HepG2 (cell line): Measurements from ENCODE around the gene BCAR3. TPM values are rescaled to one million over a fixed set of nuclear protein-coding genes. Genes with fewer than 3 reads are reported as not detected.

Source experiments
- CREM ChIP-seq, 2 experiments: sonication (generic) in 1 of 2; formaldehyde crosslinking in 1 of 2; IDR thresholded peaks; 2 replicates each; pipeline versions ENCODE4 v1.4.0 to v1.6.1; 2016 to 2020; ENCODE audit warnings: antibody characterized with exemption in 1 of 2, mild to moderate bottlenecking in 1 of 2, missing genetic modification reagents in 1 of 2
- DPF2 ChIP-seq: sonication (generic); formaldehyde crosslinking; IDR thresholded peaks from 2 replicates; pipeline ENCODE4 v1.4.0; 2020; ENCODE audit warnings: mild to moderate bottlenecking, low read depth, missing genetic modification reagents, borderline replicate concordance
- ERF ChIP-seq: IDR thresholded peaks from 2 replicates; pipeline ENCODE4 v1.6.1; 2018; ENCODE audit warnings: missing biosample characterization, missing genetic modification reagents
- GABPA ChIP-seq, 2 experiments: IDR thresholded peaks; 2 replicates each; pipeline ENCODE4 v1.6.1; 2011 to 2016; ENCODE audit warnings: low read depth in 2 of 2, low read length in 1 of 2, missing biosample characterization in 1 of 2, missing genetic modification characterization in 1 of 2
- HNF4A ChIP-seq: sonication (generic); formaldehyde crosslinking; IDR thresholded peaks from 2 replicates; pipeline ENCODE4 v1.4.0; 2020; ENCODE audit warnings: missing genetic modification reagents
- HOXA3 ChIP-seq: sonication (generic); formaldehyde crosslinking; IDR thresholded peaks from 2 replicates; pipeline ENCODE4 v1.5.0; 2020; ENCODE audit warnings: missing genetic modification reagents
- MBD4 ChIP-seq: IDR thresholded peaks from 2 replicates; pipeline ENCODE4 v1.6.1; 2012; ENCODE audit warnings: low read length, inconsistent platforms, borderline replicate concordance
- MEIS1 ChIP-seq: sonication (generic); formaldehyde crosslinking; IDR thresholded peaks from 2 replicates; pipeline ENCODE4 v1.9.0; 2021; ENCODE audit warnings: mild to moderate bottlenecking, missing genetic modification reagents, moderate library complexity, borderline replicate concordance
- RBFOX2 ChIP-seq: fragments of 200-400 bp; formaldehyde crosslinking; IDR thresholded peaks from 2 replicates; pipeline ENCODE4 v1.6.1; 2017; ENCODE audit warnings: low read depth, mild to moderate bottlenecking, low read length
- REL ChIP-seq: sonication (generic); formaldehyde crosslinking; conservative IDR thresholded peaks from 2 replicates; pipeline ENCODE4 v1.8.0; 2022; ENCODE audit warnings: mild to moderate bottlenecking, missing genetic modification reagents, moderate library complexity
- ZNF652 ChIP-seq: IDR thresholded peaks from 2 replicates; pipeline ENCODE4 v1.6.1; 2016; ENCODE audit warnings: low read depth, borderline replicate concordance
- ZNF782 ChIP-seq: sonication (generic); formaldehyde crosslinking; IDR thresholded peaks from 2 replicates; pipeline ENCODE4 v1.4.0; 2020; ENCODE audit warnings: missing genetic modification reagents, mild to moderate bottlenecking, borderline replicate concordance
- ZZZ3 ChIP-seq: sonication (generic); formaldehyde crosslinking; IDR thresholded peaks from 2 replicates; pipeline ENCODE4 v1.4.0; 2020; ENCODE audit warnings: missing genetic modification reagents, mild to moderate bottlenecking, borderline replicate concordance
- polyA plus RNA-seq, 8 experiments: library from polyadenylated mRNA; depleted of rRNA in 3 of 8; stranded (reverse) in 7 of 8; unstranded in 1 of 8; fragments of >200 nt; fragmentation: Illumina TruSeq in 4 of 8; extraction: Trizol in 4 of 8; gene quantifications; 2 replicates each; pipeline versions ENCODE4 v1.2.1 to v1.2.3, GENCODE V29; 2011 to 2016; ENCODE audit warnings: low read depth in 4 of 8, missing spikeins in 1 of 8, mixed read lengths in 1 of 8; ENCODE audit not compliant: insufficient read depth in 1 of 8
- total RNA-seq, 5 experiments: library from RNA; depleted of rRNA; stranded (reverse); fragments of >200 nt; fragmentation: Illumina TruSeq; extraction: Trizol; gene quantifications; 2 replicates each; pipeline ENCODE4 v1.2.3, GENCODE V29; 2016; ENCODE audit warnings: low read depth in 1 of 5
- TF ChIP-seq, protein P1 (sequence below): sonication (generic); formaldehyde crosslinking; IDR thresholded peaks from 2 replicates; pipeline ENCODE4 v1.9.0; 2022; ENCODE audit warnings: missing genetic modification reagents, mild to moderate bottlenecking, borderline replicate concordance
- TF ChIP-seq, protein P2 (sequence below): sonication (generic); formaldehyde crosslinking; IDR thresholded peaks from 2 replicates; pipeline ENCODE4 v1.5.1; 2020; ENCODE audit warnings: mild to moderate bottlenecking, missing genetic modification reagents, moderate library complexity

The BCAR3 gene
- total and polyA plus RNA-seq, 2 of the 13 experiments (the other 11 are each of a cell fraction or from before 2014, with no cell fraction given) = 3.6 to 4.8 TPM

DNA sequence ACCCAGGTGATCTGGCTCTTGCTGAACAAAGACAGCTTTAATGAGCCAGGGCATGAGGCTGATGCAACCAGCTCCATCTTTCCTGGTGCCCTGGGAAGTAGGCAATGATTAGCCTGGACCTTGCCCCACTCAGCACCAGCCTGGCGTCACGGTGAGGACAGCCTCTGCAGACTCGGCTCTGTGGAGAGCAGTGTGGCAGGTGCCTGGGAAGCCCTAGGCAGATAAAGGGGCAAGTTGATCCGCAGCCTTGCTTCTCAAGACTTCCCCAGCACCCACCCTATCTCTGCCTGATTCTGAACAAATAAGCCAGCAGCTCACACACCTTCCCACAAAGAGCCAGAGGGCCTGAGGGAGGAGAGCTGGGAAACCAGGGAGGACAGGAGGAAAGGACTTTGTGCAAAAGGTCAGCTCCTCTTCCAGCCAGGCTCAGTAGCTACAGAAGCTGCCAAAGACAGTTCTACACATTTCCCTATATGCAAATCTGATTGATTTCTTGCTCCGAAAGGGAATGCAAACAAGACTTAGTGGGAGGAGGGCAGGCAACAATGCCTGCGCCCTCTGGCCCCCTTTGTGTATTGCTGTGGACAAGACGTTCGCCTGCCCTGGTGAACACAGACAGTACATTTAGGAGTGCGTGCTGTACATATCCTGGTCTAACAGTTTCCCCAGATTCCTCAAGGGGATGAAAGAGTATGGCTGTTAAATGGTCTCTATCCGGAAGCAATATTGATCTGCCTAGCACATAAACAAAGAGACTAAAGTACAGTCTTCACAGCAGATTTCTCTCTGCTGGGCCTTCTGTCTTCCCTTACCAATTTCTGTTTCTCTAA, 63.8 kb downstream of the BCAR3 start (continued):
- TF ChIP-seq MEIS1 (CRISPR knock-in tag) (peak; percentile 29; the same call in 1 of the 2 replicates), ZNF782 (CRISPR knock-in tag) (no peak; the same call in 1 of the 2 replicates), ZZZ3 (CRISPR knock-in tag) (peak; percentile 14; the same call in 1 of the 2 replicates), REL (0 out of 2 replicates have a peak, but pooled peaks have one; percentile 40), ERF (CRISPR knock-in tag) (peak; percentile 38), RBFOX2 (peak; percentile 66), ZNF652 (CRISPR knock-in tag) (peak; percentile 83), DPF2 (CRISPR knock-in tag) (peak; percentile 89), CREM (IDR thresholded peaks at IDR 0.05) (peak; percentile 63), CREM (CRISPR knock-in tag; IDR thresholded peaks at IDR 0.05) (no peak), HNF4A (peak; percentile 90), GABPA (IDR thresholded peaks at IDR 0.05; ENCODE audit: low read depth, low read length) (no peak), GABPA (CRISPR knock-in tag; IDR thresholded peaks at IDR 0.05; ENCODE audit: low read depth) (peak; percentile 64), HOXA3 (CRISPR knock-in tag) (peak; percentile 13; the same call in 1 of the 2 replicates), MBD4 (peak; percentile 75; the same call in 1 of the 2 replicates)
- TF ChIP-seq, protein P1, sequence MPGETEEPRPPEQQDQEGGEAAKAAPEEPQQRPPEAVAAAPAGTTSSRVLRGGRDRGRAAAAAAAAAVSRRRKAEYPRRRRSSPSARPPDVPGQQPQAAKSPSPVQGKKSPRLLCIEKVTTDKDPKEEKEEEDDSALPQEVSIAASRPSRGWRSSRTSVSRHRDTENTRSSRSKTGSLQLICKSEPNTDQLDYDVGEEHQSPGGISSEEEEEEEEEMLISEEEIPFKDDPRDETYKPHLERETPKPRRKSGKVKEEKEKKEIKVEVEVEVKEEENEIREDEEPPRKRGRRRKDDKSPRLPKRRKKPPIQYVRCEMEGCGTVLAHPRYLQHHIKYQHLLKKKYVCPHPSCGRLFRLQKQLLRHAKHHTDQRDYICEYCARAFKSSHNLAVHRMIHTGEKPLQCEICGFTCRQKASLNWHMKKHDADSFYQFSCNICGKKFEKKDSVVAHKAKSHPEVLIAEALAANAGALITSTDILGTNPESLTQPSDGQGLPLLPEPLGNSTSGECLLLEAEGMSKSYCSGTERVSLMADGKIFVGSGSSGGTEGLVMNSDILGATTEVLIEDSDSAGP (CRISPR knock-in tag) = peak; percentile 95
- TF ChIP-seq, protein P2, sequence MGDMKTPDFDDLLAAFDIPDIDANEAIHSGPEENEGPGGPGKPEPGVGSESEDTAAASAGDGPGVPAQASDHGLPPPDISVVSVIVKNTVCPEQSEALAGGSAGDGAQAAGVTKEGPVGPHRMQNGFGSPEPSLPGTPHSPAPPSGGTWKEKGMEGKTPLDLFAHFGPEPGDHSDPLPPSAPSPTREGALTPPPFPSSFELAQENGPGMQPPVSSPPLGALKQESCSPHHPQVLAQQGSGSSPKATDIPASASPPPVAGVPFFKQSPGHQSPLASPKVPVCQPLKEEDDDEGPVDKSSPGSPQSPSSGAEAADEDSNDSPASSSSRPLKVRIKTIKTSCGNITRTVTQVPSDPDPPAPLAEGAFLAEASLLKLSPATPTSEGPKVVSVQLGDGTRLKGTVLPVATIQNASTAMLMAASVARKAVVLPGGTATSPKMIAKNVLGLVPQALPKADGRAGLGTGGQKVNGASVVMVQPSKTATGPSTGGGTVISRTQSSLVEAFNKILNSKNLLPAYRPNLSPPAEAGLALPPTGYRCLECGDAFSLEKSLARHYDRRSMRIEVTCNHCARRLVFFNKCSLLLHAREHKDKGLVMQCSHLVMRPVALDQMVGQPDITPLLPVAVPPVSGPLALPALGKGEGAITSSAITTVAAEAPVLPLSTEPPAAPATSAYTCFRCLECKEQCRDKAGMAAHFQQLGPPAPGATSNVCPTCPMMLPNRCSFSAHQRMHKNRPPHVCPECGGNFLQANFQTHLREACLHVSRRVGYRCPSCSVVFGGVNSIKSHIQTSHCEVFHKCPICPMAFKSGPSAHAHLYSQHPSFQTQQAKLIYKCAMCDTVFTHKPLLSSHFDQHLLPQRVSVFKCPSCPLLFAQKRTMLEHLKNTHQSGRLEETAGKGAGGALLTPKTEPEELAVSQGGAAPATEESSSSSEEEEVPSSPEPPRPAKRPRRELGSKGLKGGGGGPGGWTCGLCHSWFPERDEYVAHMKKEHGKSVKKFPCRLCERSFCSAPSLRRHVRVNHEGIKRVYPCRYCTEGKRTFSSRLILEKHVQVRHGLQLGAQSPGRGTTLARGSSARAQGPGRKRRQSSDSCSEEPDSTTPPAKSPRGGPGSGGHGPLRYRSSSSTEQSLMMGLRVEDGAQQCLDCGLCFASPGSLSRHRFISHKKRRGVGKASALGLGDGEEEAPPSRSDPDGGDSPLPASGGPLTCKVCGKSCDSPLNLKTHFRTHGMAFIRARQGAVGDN = peak; percentile 99
